Stimulated activated naive B cell treated with anti-CD40 and anti-IgM and Interleukin-4, amounts not matched to agents 10 μg/mL and 1 μg/mL and 100 μg/mL, for 72 hours (primary cell): ENCODE results near the gene DAGLA.

Experiments used
- ATAC-seq, 2 donors: fragments of 150-1000 bp; cut with Tn5 transposase; replicated peaks; 2 replicates each; pipeline ENCODE4 v1.10.0; 2021; ENCODE audit warnings: moderate library complexity in 1 of 2
- DNase-seq: peaks from one replicate; pipeline ENCODE4 v3.0.0; 2021
- H3K27ac Mint-ChIP-seq: one replicate; pipeline ENCODE4 v1.8.0; 2022; ENCODE audit warnings: mild to moderate bottlenecking, mixed read lengths
- H3K27me3 Mint-ChIP-seq, 2 donors: one replicate each; pipeline ENCODE4 v1.8.0; 2022; ENCODE audit warnings: mixed read lengths in 2 of 2
- H3K36me3 Mint-ChIP-seq, 2 donors: one replicate each; pipeline ENCODE4 v1.8.0; 2022; ENCODE audit warnings: mixed read lengths in 2 of 2, mild to moderate bottlenecking in 1 of 2
- H3K4me1 Mint-ChIP-seq, 2 donors: one replicate each; pipeline ENCODE4 v1.8.0; 2022; ENCODE audit warnings: mixed read lengths in 2 of 2, mild to moderate bottlenecking in 1 of 2
- H3K4me3 Mint-ChIP-seq, 2 donors: one replicate each; pipeline ENCODE4 v1.8.0; 2022; ENCODE audit warnings: mild to moderate bottlenecking in 2 of 2, mixed read lengths in 2 of 2, moderate library complexity in 1 of 2
- H3K9me3 Mint-ChIP-seq, 2 donors: one replicate each; pipeline ENCODE4 v1.8.0; 2022; ENCODE audit warnings: mixed read lengths in 2 of 2, mild to moderate bottlenecking in 1 of 2

The DAGLA gene

GRCh38 chr11:61680622-61681221, 531 bp downstream of the DAGLA start:
- Mint-ChIP-seq H3K36me3 (no peaks in the 10 kb centered on the region), H3K4me3 (peak overlapping the region; percentile 77 to 86), H3K9me3 (no peaks in the 10 kb centered on the region), H3K4me1 (peaks cover 4 to 20% of the 10 kb centered on the region in 2 donors), H3K27ac (no peak overlapping the region), H3K27me3 (peaks cover 18 to 28% of the 10 kb centered on the region in 2 donors)
- DNase-seq, result no peak
- no peak for ATAC-seq

DNA sequence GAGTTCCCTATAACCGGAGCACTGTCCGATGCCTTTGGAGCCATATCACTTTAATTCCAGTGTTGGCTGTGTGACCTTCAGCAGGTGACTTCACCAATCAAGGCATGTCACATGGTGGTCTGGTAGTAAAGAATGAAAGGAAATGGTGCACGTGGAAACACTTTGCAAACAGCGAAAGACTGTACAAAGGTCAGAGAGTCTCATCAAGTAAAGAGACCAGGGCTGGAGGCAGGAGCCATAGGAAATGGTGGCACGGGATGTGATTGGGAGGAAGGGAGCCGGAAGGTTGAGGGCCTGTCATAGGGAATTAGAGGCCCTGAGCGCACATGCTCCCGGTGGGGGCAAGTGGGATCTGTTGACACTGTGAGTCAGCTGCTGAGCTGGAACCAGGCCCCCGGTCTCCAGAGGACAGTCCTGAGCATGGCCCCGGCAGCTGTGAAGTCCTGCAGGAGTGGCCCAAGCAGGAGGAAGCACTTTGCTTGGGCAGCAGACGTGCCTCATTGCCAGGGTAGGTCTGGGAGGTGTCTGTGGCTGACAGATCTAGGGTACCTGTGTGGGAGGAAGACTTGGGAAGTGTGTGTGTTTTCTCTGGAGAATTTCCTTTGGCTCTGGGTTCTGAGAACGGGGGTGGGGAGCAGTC, 2.0 kb downstream of the DAGLA start:
- Mint-ChIP-seq H3K27me3 (peaks cover 14 to 21% of the 10 kb centered on the region in 2 donors), H3K27ac (no peak overlapping the region), H3K36me3 (no peaks in the 10 kb centered on the region), H3K4me3 (no peak overlapping the region), H3K4me1 (peaks cover 6 to 20% of the 10 kb centered on the region in 2 donors), H3K9me3 (no peaks in the 10 kb centered on the region)
- DNase-seq (no peak), ATAC-seq (no peak)

DNA sequence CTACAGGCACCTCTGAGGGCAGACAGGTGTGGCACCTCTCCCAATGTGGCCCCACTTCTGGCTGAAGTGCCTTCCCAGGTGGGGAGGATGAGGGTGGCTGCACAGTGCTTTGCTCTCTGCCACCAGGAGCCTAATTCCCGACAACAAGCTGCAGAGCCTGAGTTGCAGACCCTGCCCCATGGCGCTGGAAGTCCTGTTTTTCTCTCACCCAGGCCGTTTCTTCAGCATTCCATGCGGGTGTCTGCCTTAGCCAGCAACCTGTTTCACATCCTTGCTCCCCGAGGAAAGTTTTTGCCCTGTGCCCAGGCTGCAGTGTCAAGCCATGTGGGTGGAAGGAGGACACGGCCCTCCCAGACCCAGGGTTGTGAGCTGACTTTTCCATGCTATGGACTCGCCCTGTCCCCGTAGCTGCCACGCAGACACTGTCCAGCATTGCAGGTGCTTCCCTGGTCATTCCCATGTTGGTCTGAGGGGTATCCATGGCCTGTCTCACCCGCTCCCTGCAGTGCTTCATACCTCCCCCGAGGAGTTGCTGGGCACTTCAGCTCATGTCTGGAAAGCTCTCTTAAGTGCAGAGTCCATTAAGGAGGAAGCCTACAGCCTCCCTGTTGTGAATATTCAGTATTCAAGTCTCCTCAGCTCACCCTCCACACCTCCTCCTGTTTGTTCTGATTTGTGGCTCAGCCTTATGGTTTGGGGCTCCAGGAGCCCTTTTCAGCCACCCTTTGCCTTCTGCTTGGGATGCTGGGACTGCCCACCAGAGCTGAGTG, 2.9 kb downstream of the DAGLA start:
- Mint-ChIP-seq H3K36me3 (no peaks in the 10 kb centered on the region), H3K27me3 (peaks cover 17 to 23% of the 10 kb centered on the region in 2 donors), H3K27ac (no peak overlapping the region), H3K4me3 (no peak overlapping the region), H3K9me3 (no peaks in the 10 kb centered on the region), H3K4me1 (peaks cover 6 to 20% of the 10 kb centered on the region in 2 donors)
- no peak for ATAC-seq
- no peak for DNase-seq

GRCh38 chr11:61683961-61684869, 4.0 kb downstream of the DAGLA start:
- Mint-ChIP-seq H3K36me3 (no peaks in the 10 kb centered on the region), H3K4me3 (no peak overlapping the region), H3K9me3 (no peaks in the 10 kb centered on the region), H3K27me3 (peaks cover 11 to 19% of the 10 kb centered on the region in 2 donors), H3K4me1 (peaks cover 6 to 24% of the 10 kb centered on the region in 2 donors), H3K27ac (no peak overlapping the region)
- DNase-seq (no peak), ATAC-seq (peak in 1 of 2 donors; percentile 16)

DNA sequence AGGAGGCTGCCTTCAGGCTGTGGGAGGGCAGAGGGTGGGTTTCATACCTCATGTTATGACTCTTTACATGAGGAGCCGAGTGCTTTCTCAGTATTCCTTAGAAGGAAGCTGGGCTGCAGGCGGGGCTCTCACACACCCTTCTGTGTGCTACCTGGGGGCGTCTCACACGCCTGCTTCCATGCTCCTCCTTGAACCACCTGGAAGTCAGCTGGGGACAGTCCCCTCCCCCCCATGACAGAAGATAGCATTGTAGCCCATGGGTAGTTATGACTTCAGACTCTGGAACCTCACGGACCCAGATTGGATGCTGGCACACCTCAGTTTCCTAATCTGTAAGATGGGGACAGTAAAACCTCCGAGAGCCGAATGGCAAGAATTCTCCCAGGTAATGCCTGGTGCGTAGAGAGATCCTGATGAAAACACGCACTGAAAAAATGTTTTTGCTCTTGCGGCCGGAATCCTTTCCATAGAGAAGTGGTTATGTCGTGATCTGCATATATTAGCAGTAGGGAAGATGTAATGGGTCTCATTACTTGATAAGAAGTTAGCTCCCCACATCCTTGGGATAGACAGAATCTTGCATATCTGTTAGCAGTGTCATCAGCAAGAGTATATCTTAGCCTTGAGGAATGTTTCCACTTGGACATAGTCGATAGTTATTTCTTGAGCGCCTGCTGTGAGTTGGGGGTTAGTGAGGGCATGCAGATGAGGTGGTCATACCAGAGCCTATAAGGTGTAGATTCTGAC, 4.9 kb downstream of the DAGLA start:
- Mint-ChIP-seq H3K27ac (no peak overlapping the region), H3K27me3 (peaks cover 9 to 25% of the 10 kb centered on the region in 2 donors), H3K9me3 (no peaks in the 10 kb centered on the region), H3K4me1 (peaks cover 6 to 24% of the 10 kb centered on the region in 2 donors), H3K36me3 (no peaks in the 10 kb centered on the region), H3K4me3 (no peak overlapping the region)
- ATAC-seq (no peak), DNase-seq (no peak)

DNA sequence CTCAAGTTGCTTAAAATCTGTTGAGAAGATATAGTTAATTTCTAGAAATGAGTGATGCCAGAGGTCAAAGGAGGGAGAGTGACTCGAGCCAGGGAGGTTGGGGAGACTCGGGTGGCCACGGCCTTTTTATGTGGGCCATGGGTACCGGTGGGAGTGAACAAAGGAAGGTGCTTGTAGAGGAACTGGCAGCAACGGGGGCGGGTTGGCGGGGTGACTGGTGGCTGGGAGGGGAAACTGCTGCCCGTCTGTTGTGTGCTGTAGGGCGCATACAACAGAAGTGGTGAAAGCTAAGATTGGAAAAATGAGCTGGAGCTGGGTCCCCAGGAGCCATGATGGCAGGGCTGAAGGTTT, 5.4 kb downstream of the DAGLA start:
- H3K4me1 Mint-ChIP-seq, result peaks cover 6 to 18% of the 10 kb centered on the region in 2 donors
- no peaks in the 10 kb centered on the region for H3K9me3 Mint-ChIP-seq
- peaks cover 9 to 28% of the 10 kb centered on the region in 2 donors for H3K27me3 Mint-ChIP-seq
- H3K4me3 Mint-ChIP-seq, result no peak overlapping the region
- no peak overlapping the region for H3K27ac Mint-ChIP-seq
- no peaks in the 10 kb centered on the region for H3K36me3 Mint-ChIP-seq
- DNase-seq (no peak), ATAC-seq (peak in 1 of 2 donors; percentile 40)

DNA sequence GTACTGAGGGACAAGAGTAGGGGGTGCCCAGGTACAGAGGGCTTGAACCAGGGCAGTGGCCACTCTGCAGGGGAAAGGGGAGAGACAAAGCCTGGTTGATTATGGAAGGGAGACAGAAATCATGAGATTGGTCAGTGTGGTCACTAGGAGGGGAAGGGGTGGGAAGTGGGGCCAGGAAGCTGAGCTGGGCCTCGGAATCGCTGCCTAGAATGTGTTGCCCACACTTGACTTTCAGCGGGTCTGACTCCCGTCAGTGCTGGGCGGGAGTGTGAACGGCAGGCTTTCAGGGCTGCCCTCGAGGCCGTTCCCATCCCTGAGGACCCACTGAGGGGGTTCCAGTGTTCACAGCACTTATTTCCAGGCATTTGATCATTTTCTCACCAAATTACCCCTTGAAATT, 5.9 kb downstream of the DAGLA start:
- DNase-seq (no peak), ATAC-seq (no peak)
- Mint-ChIP-seq H3K4me1 (peaks cover 2 to 13% of the 10 kb centered on the region in 2 donors), H3K36me3 (no peaks in the 10 kb centered on the region), H3K27ac (no peak overlapping the region), H3K27me3 (peaks cover 12 to 28% of the 10 kb centered on the region in 2 donors), H3K4me3 (no peak overlapping the region), H3K9me3 (no peaks in the 10 kb centered on the region)

DNA sequence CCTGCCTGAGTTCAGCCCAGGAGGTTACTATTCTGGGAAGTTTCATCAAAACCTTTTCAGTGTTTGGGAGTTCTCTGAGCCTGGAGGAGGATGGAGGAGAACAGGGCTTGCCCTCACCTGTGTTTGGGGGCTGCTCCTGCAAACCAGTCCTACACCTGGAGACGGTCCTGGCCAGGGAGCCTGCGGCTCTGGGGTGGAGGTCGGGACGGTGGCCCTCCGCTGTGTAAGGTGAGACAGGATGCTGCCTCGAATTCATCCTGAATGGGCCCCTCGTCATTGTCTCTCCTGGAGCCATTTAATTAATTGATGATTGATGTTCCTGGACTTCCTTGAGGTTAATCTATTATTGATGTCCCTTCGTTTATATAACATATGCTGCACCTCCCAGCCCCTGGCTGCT, 6.3 kb downstream of the DAGLA start:
- H3K27ac Mint-ChIP-seq, result no peak overlapping the region
- H3K4me3 Mint-ChIP-seq, result no peak overlapping the region
- DNase-seq, result no peak
- peaks cover 2 to 13% of the 10 kb centered on the region in 2 donors for H3K4me1 Mint-ChIP-seq
- H3K27me3 Mint-ChIP-seq, result peaks cover 12 to 28% of the 10 kb centered on the region in 2 donors
- ATAC-seq, result no peak
- no peaks in the 10 kb centered on the region for H3K36me3 Mint-ChIP-seq
- no peaks in the 10 kb centered on the region for H3K9me3 Mint-ChIP-seq

GRCh38 chr11:61687420-61687819, 7.2 kb downstream of the DAGLA start:
- Mint-ChIP-seq H3K4me1 (peaks cover 2 to 13% of the 10 kb centered on the region in 2 donors), H3K9me3 (no peaks in the 10 kb centered on the region), H3K27ac (no peak overlapping the region), H3K27me3 (peaks cover 12 to 28% of the 10 kb centered on the region in 2 donors), H3K36me3 (no peaks in the 10 kb centered on the region), H3K4me3 (no peak overlapping the region)
- DNase-seq, result no peak
- ATAC-seq, result no peak

- Mint-ChIP-seq H3K4me3 (no peak overlapping the region), H3K4me1 (peaks cover 2 to 13% of the 10 kb centered on the region in 2 donors), H3K27me3 (peaks cover 12 to 28% of the 10 kb centered on the region in 2 donors), H3K36me3 (no peaks in the 10 kb centered on the region), H3K9me3 (no peaks in the 10 kb centered on the region), H3K27ac (no peak overlapping the region)
- DNase-seq, result no peak
- ATAC-seq, result no peak
These were observed 8.4 kb downstream of the DAGLA start for GRCh38 chr11:61688365-61689163.

- Mint-ChIP-seq H3K9me3 (no peaks in the 10 kb centered on the region), H3K27me3 (peaks cover 18 to 28% of the 10 kb centered on the region in 2 donors), H3K36me3 (no peaks in the 10 kb centered on the region), H3K4me3 (no peak overlapping the region), H3K4me1 (peaks cover 2 to 13% of the 10 kb centered on the region in 2 donors), H3K27ac (no peak overlapping the region)
- DNase-seq (no peak), ATAC-seq (no peak)
These were observed 8.9 kb downstream of the DAGLA start for GRCh38 chr11:61689164-61689496.

GRCh38 chr11:61690706-61691379, 10.7 kb downstream of the DAGLA start:
- H3K4me1 Mint-ChIP-seq, result peaks cover 5 to 11% of the 10 kb centered on the region in 2 donors
- H3K27me3 Mint-ChIP-seq, result peaks cover 24 to 36% of the 10 kb centered on the region in 2 donors
- H3K9me3 Mint-ChIP-seq, result no peaks in the 10 kb centered on the region
- ATAC-seq (no peak), DNase-seq (no peak)
- no peak overlapping the region for H3K4me3 Mint-ChIP-seq
- H3K27ac Mint-ChIP-seq, result no peak overlapping the region
- no peaks in the 10 kb centered on the region for H3K36me3 Mint-ChIP-seq
